Epithelial cell of prostate (primary cell): Measurements from ENCODE around the gene ZSCAN31.
A peak's percentile ranks its signal among the peaks of the same experiment; 100 is the strongest.
"Not testable (repeated sequence)": the region's sequence is repeated elsewhere in the genome, so short reads cannot be mapped to it uniquely, and the experiment has no call there.

Experiments used
- DNase-seq: peaks from one replicate; pipeline ENCODE4 v3.0.0-alpha.2; 2011; ENCODE audit warnings: low read depth, low spot score
- H3K27ac ChIP-seq: fragments of 450-650 bp; 2 replicates; pipeline ENCODE4 v1.5.1; 2017; ENCODE audit warnings: mild to moderate bottlenecking

ZSCAN31 gene

GRCh38 chr6:28335564-28336283 is at the start of gene ZSCAN31:
ZSCAN31 (minus strand) TSS chr6:28336148; CDS start chr6:28329683, 6,465 bp downstream.
- peak within 1 kb of the TSS; percentile 93 for H3K27ac ChIP-seq
- DNase-seq, result peak; percentile 86

- DNase-seq, result no peak
- peak overlapping the region; percentile 53 for H3K27ac ChIP-seq
These were observed 48.2 kb upstream of the ZSCAN31 start for GRCh38 chr6:28384143-28384533.

GRCh38 chr6:28383235-28384142 is 47.5 kb upstream of the ZSCAN31 start:
- peak overlapping the region; percentile 53 for H3K27ac ChIP-seq
- peak; percentile 29 for DNase-seq

- DNase-seq, result no peak
- H3K27ac ChIP-seq, result no peak overlapping the region
These were observed 44.4 kb upstream of the ZSCAN31 start for GRCh38 chr6:28380381-28380780.

GRCh38 chr6:28378644-28379043 is 42.7 kb upstream of the ZSCAN31 start:
- no peak overlapping the region for H3K27ac ChIP-seq
- no peak for DNase-seq

- no peak for DNase-seq
- no peak overlapping the region for H3K27ac ChIP-seq
These were observed 41.9 kb upstream of the ZSCAN31 start for GRCh38 chr6:28377879-28378278.

GRCh38 chr6:28373925-28374324 is 38.0 kb upstream of the ZSCAN31 start:
- DNase-seq, result no peak
- no peak overlapping the region for H3K27ac ChIP-seq

- DNase-seq, result no peak
- H3K27ac ChIP-seq, result no peak overlapping the region
These were observed 35.9 kb upstream of the ZSCAN31 start for GRCh38 chr6:28371706-28372451.

- no peak overlapping the region for H3K27ac ChIP-seq
- DNase-seq, result no peak
These were observed 35.3 kb upstream of the ZSCAN31 start for GRCh38 chr6:28371280-28371679.

GRCh38 chr6:28370440-28370839 is 34.5 kb upstream of the ZSCAN31 start:
- no peak for DNase-seq
- no peak overlapping the region for H3K27ac ChIP-seq

- DNase-seq, result no peak
- H3K27ac ChIP-seq, result no peak overlapping the region
These were observed 33.5 kb upstream of the ZSCAN31 start for GRCh38 chr6:28369463-28369862.

- H3K27ac ChIP-seq, result no peak overlapping the region
- no peak for DNase-seq
These were observed 32.6 kb upstream of the ZSCAN31 start for GRCh38 chr6:28368522-28368921.

GRCh38 chr6:28365590-28365989 is 29.6 kb upstream of the ZSCAN31 start:
- not testable (repeated sequence) for H3K27ac ChIP-seq, DNase-seq

GRCh38 chr6:28360961-28361360 is 25.0 kb upstream of the ZSCAN31 start:
- no peak for DNase-seq
- H3K27ac ChIP-seq, result no peak overlapping the region

GRCh38 chr6:28359562-28359961 is 23.6 kb upstream of the ZSCAN31 start:
- not testable (repeated sequence) for DNase-seq, H3K27ac ChIP-seq

- no peak for DNase-seq
- no peak overlapping the region for H3K27ac ChIP-seq
These were observed 21.1 kb upstream of the ZSCAN31 start for GRCh38 chr6:28357036-28357435.

GRCh38 chr6:28356666-28357020 is 20.7 kb upstream of the ZSCAN31 start:
- H3K27ac ChIP-seq, result peak overlapping the region; percentile 72
- DNase-seq, result no peak

GRCh38 chr6:28355743-28356665 is 20.1 kb upstream of the ZSCAN31 start:
- DNase-seq, result peak; percentile 41
- peak overlapping the region; percentile 72 for H3K27ac ChIP-seq

GRCh38 chr6:28354688-28355554 is 19.0 kb upstream of the ZSCAN31 start:
- no peak for DNase-seq
- H3K27ac ChIP-seq, result peak overlapping the region; percentile 72
